Lung (tissue), 12 donors: ENCODE results near the gene PRKAR1B. TPM values are rescaled to one million over a fixed set of nuclear protein-coding genes. Genes with fewer than 3 reads are reported as not detected.

Source experiments
- ATAC-seq: fragments of 200-7000 bp; cut with Tn5 transposase; one replicate; pipeline ENCODE4 v1.9.1; 2020; ENCODE audit warnings: moderate number of reproducible peaks; ENCODE audit not compliant: insufficient read depth, low FRiP score
- DNase-seq, 3 donors: peaks; one replicate each; pipeline ENCODE4 v3.0.0-alpha.2; 2013 to 2017
- H3K27ac ChIP-seq, 2 donors: one replicate each; pipeline ENCODE4 v1.5.1; 2013; ENCODE audit warnings: mild to moderate bottlenecking in 2 of 2, moderate library complexity in 2 of 2, control low read depth in 1 of 2, inconsistent platforms in 1 of 2, low read depth in 1 of 2, low read length in 1 of 2
- H3K27me3 ChIP-seq, 3 donors: one replicate each; pipeline ENCODE4 v1.5.1; 2013; ENCODE audit warnings: low read length in 2 of 3; ENCODE audit not compliant: control insufficient read depth in 3 of 3, insufficient read depth in 3 of 3
- H3K36me3 ChIP-seq, 4 donors: one replicate each; pipeline ENCODE4 v1.5.1; 2013; ENCODE audit warnings: low read length in 4 of 4, mild to moderate bottlenecking in 1 of 4, moderate library complexity in 1 of 4; ENCODE audit not compliant: control insufficient read depth in 4 of 4, insufficient read depth in 4 of 4
- H3K4me1 ChIP-seq, 5 donors: one replicate each; pipeline ENCODE4 v1.5.1; 2013; ENCODE audit warnings: low read length in 5 of 5, mild to moderate bottlenecking in 2 of 5, moderate library complexity in 1 of 5; ENCODE audit not compliant: control insufficient read depth in 5 of 5, insufficient read depth in 5 of 5
- H3K4me3 ChIP-seq: one replicate; pipeline ENCODE4 v1.5.1; 2013; ENCODE audit warnings: mild to moderate bottlenecking, control low read depth, moderate library complexity
- H3K9ac ChIP-seq, 2 donors: one replicate each; pipeline ENCODE4 v1.5.1; 2013; ENCODE audit warnings: low read length in 2 of 2, control low read depth in 1 of 2; ENCODE audit not compliant: insufficient read depth in 1 of 2
- H3K9me3 ChIP-seq, 4 donors: one replicate each; pipeline ENCODE4 v1.5.1; 2013; ENCODE audit warnings: low read length in 3 of 4, mild to moderate bottlenecking in 1 of 4, moderate library complexity in 1 of 4; ENCODE audit not compliant: control insufficient read depth in 4 of 4, insufficient read depth in 3 of 4
- CTCF ChIP-seq: IDR thresholded peaks from 2 replicates; pipeline ENCODE4 v1.5.1; 2012; ENCODE audit warnings: mild to moderate bottlenecking; ENCODE audit errors: control extremely low read depth, extremely low read depth
- WGBS, 2 donors: extraction: QIAGEN DNeasy Blood & Tissue Kit; methylation state at CpG; one replicate each; pipeline ENCODE4 v1.1.7; 2013; 5-methylcytosine and 5-hydroxymethylcytosine counted together
- polyA plus RNA-seq, 2 donors: library from polyadenylated mRNA; stranded (reverse); fragments of 200-250 nt; gene quantifications; one replicate each; pipeline ENCODE4 v1.2.1, GENCODE V29; 2013
- total RNA-seq, 2 donors: library from RNA; depleted of rRNA in 1 of 2; stranded (reverse); fragments of >200 nt in 1 of 2; gene quantifications; one replicate each; pipeline ENCODE4 v1.2.1, GENCODE V29; 2014 to 2021
- donor health status: control.
- donor health status: control.
- donor health status: Bipolar disorder and iron deficiency.
- donor health status: healthy.
- donor health status: DM: yes; HTN: yes; CAD: no.

Gene PRKAR1B
- total and polyA plus RNA-seq, 4 donors, result 11.3 to 32.0 (median 16.3) TPM

- H3K36me3 ChIP-seq, result no peaks in the 10 kb centered on the region
- no peak overlapping the region for H3K4me3 ChIP-seq
- no peak for TF ChIP-seq CTCF
- WGBS, 2 donors, result 76 to 86% methylated on average over 17 of the region's 17 CpGs
- no peak for ATAC-seq
- DNase-seq, result no peak
- H3K27ac ChIP-seq, result peak overlapping the region in 1 of 2 donors; percentile 75
- peaks cover 0 to 21% (median 0%) of the 10 kb centered on the region in 5 donors for H3K4me1 ChIP-seq
- H3K9ac ChIP-seq, result no peak overlapping the region
- no peaks in the 10 kb centered on the region for H3K27me3 ChIP-seq
- peaks cover 0 to 5% (median under 1%) of the 10 kb centered on the region in 4 donors for H3K9me3 ChIP-seq
These were observed 27.5 kb downstream of the PRKAR1B start for GRCh38 chr7:699476-700170.

GRCh38 chr7:698515-699475, 28.3 kb downstream of the PRKAR1B start:
- Histone ChIP-seq H3K4me1 (peaks cover 0 to 19% (median 0%) of the 10 kb centered on the region in 5 donors), H3K36me3 (no peaks in the 10 kb centered on the region), H3K9ac (no peak overlapping the region), H3K27me3 (no peaks in the 10 kb centered on the region), H3K9me3 (peaks cover 0 to 5% (median under 1%) of the 10 kb centered on the region in 4 donors), H3K4me3 (no peak overlapping the region), H3K27ac (peak overlapping the region in 1 of 2 donors; percentile 75)
- no peak for TF ChIP-seq CTCF
- WGBS, 2 donors, result 78 to 85% methylated on average over 23 of the region's 23 CpGs
- DNase-seq, result peak in 2 of 3 donors; percentile 24 to 51
- ATAC-seq, result no peak

GRCh38 chr7:696812-697551, 30.1 kb downstream of the PRKAR1B start:
- peaks cover 0 to 1% (median 0%) of the 10 kb centered on the region in 4 donors for H3K9me3 ChIP-seq
- H3K4me3 ChIP-seq, result no peak overlapping the region
- H3K9ac ChIP-seq, result no peak overlapping the region
- H3K4me1 ChIP-seq, result peaks cover 0 to 19% (median 0%) of the 10 kb centered on the region in 5 donors
- no peaks in the 10 kb centered on the region for H3K27me3 ChIP-seq
- WGBS, 2 donors, result 78 to 81% methylated on average over 28 to 29 of the region's 29 CpGs
- DNase-seq (peak in 2 of 3 donors; percentile 21), ATAC-seq (no peak)
- peak overlapping the region in 1 of 2 donors; percentile 64 for H3K27ac ChIP-seq
- no peaks in the 10 kb centered on the region for H3K36me3 ChIP-seq
- TF ChIP-seq CTCF, result no peak
